Kidney (tissue), 14 donors: ENCODE results near the gene GRIA4. TPM values are rescaled to one million over a fixed set of nuclear protein-coding genes. Genes with fewer than 3 reads are reported as not detected.

Experiments used
- DNase-seq, 5 donors: peaks; one replicate each; pipeline ENCODE4 v3.0.0-alpha.2; 2013 to 2020
- FAIRE-seq: peaks from 2 replicates; lab custom pipeline; 2012; peaks lifted over from hg19 to GRCh38; lab: Jason Lieb, UNC
- H3K27ac ChIP-seq, 2 donors: one replicate each; pipeline ENCODE4 v1.7.0; 2013; ENCODE audit warnings: low read depth in 2 of 2, low read length in 2 of 2, inconsistent platforms in 1 of 2
- H3K27me3 ChIP-seq: one replicate; pipeline ENCODE4 v1.7.1; 2013; ENCODE audit warnings: low read length, inconsistent platforms; ENCODE audit not compliant: control insufficient read depth, insufficient read depth
- H3K36me3 ChIP-seq, 3 donors: one replicate each; pipeline versions ENCODE4 v1.7.0 to v1.7.1; 2013; ENCODE audit warnings: low read length in 3 of 3, control low read depth in 1 of 3, inconsistent platforms in 1 of 3; ENCODE audit not compliant: insufficient read depth in 3 of 3, control insufficient read depth in 2 of 3
- H3K4me1 ChIP-seq, 3 donors: one replicate each; pipeline versions ENCODE4 v1.7.0 to v1.7.1; 2013; ENCODE audit warnings: low read length in 3 of 3, inconsistent platforms in 1 of 3, low read depth in 1 of 3; ENCODE audit not compliant: control insufficient read depth in 2 of 3, insufficient read depth in 2 of 3
- H3K4me3 ChIP-seq, 3 donors: one replicate each; pipeline versions ENCODE4 v1.7.0 to v1.8.1; 2013; ENCODE audit warnings: low read length in 3 of 3, control low read depth in 1 of 3, inconsistent platforms in 1 of 3
- H3K9ac ChIP-seq, 3 donors: one replicate each; pipeline versions ENCODE4 v1.7.0 to v1.7.1; 2013; ENCODE audit warnings: low read length in 3 of 3, control low read depth in 1 of 3, inconsistent platforms in 1 of 3
- H3K9me3 ChIP-seq, 3 donors: one replicate each; pipeline versions ENCODE4 v1.7.0 to v1.7.1; 2013; ENCODE audit warnings: low read length in 3 of 3, control low read depth in 1 of 3, inconsistent platforms in 1 of 3; ENCODE audit not compliant: control insufficient read depth in 2 of 3, insufficient read depth in 1 of 3
- intact Hi-C: fragments of 100-400 bp; cut with DNase I; formaldehyde crosslinking; loops from one replicate; pipeline ENCODE4 v1.11.1; 2022
- polyA plus RNA-seq: library from polyadenylated mRNA; stranded (reverse); fragments of 350-450 nt; fragmentation: Illumina TruSeq; extraction: RNeasy Lipid Tissue Mini Kit (QIAGEN cat#74804); gene quantifications from one replicate; pipeline ENCODE4 v1.2.3, GENCODE V29; 2014; ENCODE audit warnings: low read depth, low replicate concordance; ENCODE audit not compliant: insufficient read depth
- total RNA-seq: library from RNA; stranded (reverse); fragmentation: NEBNext Ultra II Directional; extraction: Animal tissue kit (Norgen Biotek cat#: 25700); gene quantifications from one replicate; pipeline ENCODE4 v1.2.1, GENCODE V29; 2021
- TF ChIP-seq, protein P1 (sequence below): IDR thresholded peaks from 3 replicates; pipeline ENCODE4 v1.5.1; 2012; ENCODE audit warnings: mild to moderate bottlenecking, moderate library complexity, borderline replicate concordance; ENCODE audit not compliant: insufficient read depth; ENCODE audit errors: extremely low read depth
- donor health status: control.
- donor health status: control.
- donor health status: control.
- donor health status: control.
- donor health status: control.
- donor health status: DM: yes; HTN: yes; CAD: no.
- donor health status: Normal renal cell carcinoma (clear cell type).

GRIA4 gene
- total and polyA plus RNA-seq, 2 donors from 2014 or later, result 0.45 TPM; not detected in 1

DNA sequence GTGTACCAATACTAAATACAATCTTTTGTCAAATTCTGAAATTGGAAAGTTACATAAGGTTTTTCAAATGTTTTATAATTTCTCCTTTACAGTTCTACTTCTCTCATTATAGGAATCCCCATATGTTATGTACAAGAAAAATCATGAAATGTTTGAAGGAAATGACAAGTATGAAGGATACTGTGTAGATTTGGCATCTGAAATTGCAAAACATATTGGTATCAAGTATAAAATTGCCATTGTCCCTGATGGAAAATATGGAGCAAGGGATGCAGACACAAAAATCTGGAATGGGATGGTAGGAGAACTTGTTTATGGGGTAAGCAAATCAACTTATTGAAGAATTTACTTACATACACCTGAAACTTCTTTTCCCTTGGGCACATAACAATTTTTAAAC is 308.7 kb downstream of the GRIA4 start:
- Histone ChIP-seq H3K4me3 (no peak overlapping the region), H3K9me3 (no peaks in the 10 kb centered on the region), H3K9ac (no peak overlapping the region), H3K36me3 (no peaks in the 10 kb centered on the region), H3K4me1 (no peaks in the 10 kb centered on the region), H3K27me3 (no peaks in the 10 kb centered on the region), H3K27ac (no peak overlapping the region)
- TF ChIP-seq, protein P1, sequence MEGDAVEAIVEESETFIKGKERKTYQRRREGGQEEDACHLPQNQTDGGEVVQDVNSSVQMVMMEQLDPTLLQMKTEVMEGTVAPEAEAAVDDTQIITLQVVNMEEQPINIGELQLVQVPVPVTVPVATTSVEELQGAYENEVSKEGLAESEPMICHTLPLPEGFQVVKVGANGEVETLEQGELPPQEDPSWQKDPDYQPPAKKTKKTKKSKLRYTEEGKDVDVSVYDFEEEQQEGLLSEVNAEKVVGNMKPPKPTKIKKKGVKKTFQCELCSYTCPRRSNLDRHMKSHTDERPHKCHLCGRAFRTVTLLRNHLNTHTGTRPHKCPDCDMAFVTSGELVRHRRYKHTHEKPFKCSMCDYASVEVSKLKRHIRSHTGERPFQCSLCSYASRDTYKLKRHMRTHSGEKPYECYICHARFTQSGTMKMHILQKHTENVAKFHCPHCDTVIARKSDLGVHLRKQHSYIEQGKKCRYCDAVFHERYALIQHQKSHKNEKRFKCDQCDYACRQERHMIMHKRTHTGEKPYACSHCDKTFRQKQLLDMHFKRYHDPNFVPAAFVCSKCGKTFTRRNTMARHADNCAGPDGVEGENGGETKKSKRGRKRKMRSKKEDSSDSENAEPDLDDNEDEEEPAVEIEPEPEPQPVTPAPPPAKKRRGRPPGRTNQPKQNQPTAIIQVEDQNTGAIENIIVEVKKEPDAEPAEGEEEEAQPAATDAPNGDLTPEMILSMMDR, result no peak
- intact Hi-C loops, result no loop called here
- FAIRE-seq (no peak), DNase-seq (no peak)

DNA sequence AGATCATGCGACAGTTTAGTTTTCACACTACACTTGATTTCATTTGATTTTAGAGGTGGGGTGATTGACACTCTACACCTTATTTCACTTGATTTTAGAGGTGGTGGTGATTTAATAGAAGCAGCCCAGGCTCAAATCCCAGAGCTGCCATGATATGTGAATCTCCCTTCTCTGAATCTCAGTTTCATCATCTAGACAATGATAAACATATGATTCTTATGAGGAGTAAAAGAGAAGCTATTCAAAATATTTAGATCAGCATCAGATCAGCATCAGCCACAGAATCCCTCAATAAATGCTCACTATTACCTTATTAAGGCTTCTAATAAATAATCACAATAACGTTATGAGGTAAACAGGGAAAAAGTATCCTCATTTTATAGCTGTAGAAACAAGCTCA is 313.4 kb downstream of the GRIA4 start:
- no peak for DNase-seq
- no peaks in the 10 kb centered on the region for H3K4me1 ChIP-seq
- TF ChIP-seq, protein P1, result no peak
- no peaks in the 10 kb centered on the region for H3K36me3 ChIP-seq
- no peaks in the 10 kb centered on the region for H3K9me3 ChIP-seq
- no peak for FAIRE-seq
- H3K27ac ChIP-seq, result no peak overlapping the region
- no peak overlapping the region for H3K4me3 ChIP-seq
- H3K9ac ChIP-seq, result no peak overlapping the region
- intact Hi-C loops, result no loop called here
- no peaks in the 10 kb centered on the region for H3K27me3 ChIP-seq

DNA sequence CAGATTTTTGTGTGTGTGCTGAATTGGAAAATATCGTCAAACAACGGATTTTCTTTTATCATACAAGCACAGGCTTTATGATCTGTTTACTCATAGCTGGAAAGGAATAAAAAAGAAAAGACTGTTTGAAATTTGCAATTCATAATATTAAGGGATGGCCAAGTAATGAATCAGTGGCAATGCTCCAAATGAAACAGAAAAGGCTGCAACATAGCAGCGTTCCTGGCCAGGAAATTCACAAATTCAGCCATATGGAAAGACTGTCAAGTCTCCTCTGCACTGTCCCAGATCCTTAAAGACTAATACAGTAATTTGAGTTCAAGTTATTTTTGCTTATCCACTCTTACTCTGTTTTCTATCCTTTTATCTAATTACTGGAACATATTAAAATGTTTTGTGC is 313.9 kb downstream of the GRIA4 start:
- H3K9ac ChIP-seq, result no peak overlapping the region
- H3K27me3 ChIP-seq, result no peaks in the 10 kb centered on the region
- no peak for FAIRE-seq

More for the DNA sequence above, 313.9 kb downstream of the GRIA4 start:
- no peaks in the 10 kb centered on the region for H3K9me3 ChIP-seq
- intact Hi-C loops, result no loop called here
- H3K4me1 ChIP-seq, result no peaks in the 10 kb centered on the region
- no peak overlapping the region for H3K27ac ChIP-seq
- H3K36me3 ChIP-seq, result no peaks in the 10 kb centered on the region
- DNase-seq, result no peak
- TF ChIP-seq, protein P1, result no peak
- no peak overlapping the region for H3K4me3 ChIP-seq
